Fibroblast of pulmonary artery (primary cell): Measurements from ENCODE around the gene ZNF599.
A peak's percentile ranks its signal among the peaks of the same experiment; 100 is the strongest.

Experiments
- DNase-seq: peaks from one replicate; pipeline ENCODE4 v3.0.0-alpha.2; 2010; ENCODE audit warnings: low read depth
- H3K4me3 ChIP-seq: replicated peaks from 2 replicates; pipeline ENCODE4 v1.5.1; 2011; ENCODE audit warnings: low read depth, mild to moderate bottlenecking, control low read depth, low read length, moderate library complexity
- CTCF ChIP-seq: IDR thresholded peaks from 2 replicates; pipeline ENCODE4 v1.5.1; 2011; ENCODE audit warnings: mild to moderate bottlenecking, control low read depth, low read length, inconsistent platforms; ENCODE audit errors: missing control alignments

Gene ZNF599

GRCh38 chr19:34744896-34745690, 27.9 kb downstream of the ZNF599 start:
- TF ChIP-seq CTCF = no peak
- no peak overlapping the region for H3K4me3 ChIP-seq
- no peak for DNase-seq

- no peak for TF ChIP-seq CTCF
- peak; percentile 89 for DNase-seq
- peak overlapping the region; percentile 89 for H3K4me3 ChIP-seq
Measured at GRCh38 chr19:34734537-34735103, 38.4 kb downstream of the ZNF599 start.

GRCh38 chr19:34733746-34734536, 39.1 kb downstream of the ZNF599 start, which contains the start of gene ZNF181:
Gene ZNF181 (plus strand): TSS chr19:34734243. CDS start chr19:34735038, 795 bp downstream.
- peak within 1 kb of the TSS; percentile 89 for H3K4me3 ChIP-seq
- no peak for TF ChIP-seq CTCF
- peak; percentile 92 for DNase-seq

GRCh38 chr19:34733266-34733745, 39.7 kb downstream of the ZNF599 start:
- TF ChIP-seq CTCF = no peak
- peak overlapping the region; percentile 89 for H3K4me3 ChIP-seq
- DNase-seq = no peak

- no peak for TF ChIP-seq CTCF
- H3K4me3 ChIP-seq = peak overlapping the region; percentile 89
- no peak for DNase-seq
Measured at GRCh38 chr19:34732612-34733211, 40.3 kb downstream of the ZNF599 start.

GRCh38 chr19:34731964-34732363, 41.1 kb downstream of the ZNF599 start:
- no peak overlapping the region for H3K4me3 ChIP-seq
- no peak for DNase-seq
- no peak for TF ChIP-seq CTCF
